GM19043 (cell line): Measurements from ENCODE around the gene ZNF607.
"Not testable (repeated sequence)": the region's sequence is repeated elsewhere in the genome, so short reads cannot be mapped to it uniquely, and the experiment has no call there.

Experiments
- ATAC-seq: cut with Tn5 transposase; IDR thresholded peaks from one replicate; pipeline ENCODE4 v1.9.1; 2021; ENCODE audit warnings: low read depth; ENCODE audit not compliant: unreplicated experiment

ZNF607 gene

GRCh38 chr19:37719111-37719926, at the start of gene ZNF607:
TSS of gene ZNF607 (minus strand) at chr19:37719761. CDS start at chr19:37711618, 8,143 bp downstream.
- peak; percentile 83 for ATAC-seq

- ATAC-seq: no peak
Observed at GRCh38 chr19:37763488-37763887, 43.9 kb upstream of the ZNF607 start.

GRCh38 chr19:37757683-37758082, 38.1 kb upstream of the ZNF607 start:
- ATAC-seq: not testable (repeated sequence)

- ATAC-seq: no peak
Observed at GRCh38 chr19:37738371-37738770, 18.8 kb upstream of the ZNF607 start.

- ATAC-seq: no peak
Observed at GRCh38 chr19:37725181-37725580, 5.6 kb upstream of the ZNF607 start.

GRCh38 chr19:37719927-37720265, 335 bp upstream of the ZNF607 start:
- no peak for ATAC-seq

- ATAC-seq: no peak
Observed at GRCh38 chr19:37718304-37718703, 1.3 kb downstream of the ZNF607 start.

GRCh38 chr19:37716140-37716539, 3.4 kb downstream of the ZNF607 start:
- no peak for ATAC-seq

- no peak for ATAC-seq
Observed at GRCh38 chr19:37706052-37706605, 13.4 kb downstream of the ZNF607 start.

GRCh38 chr19:37699057-37699456, 20.5 kb downstream of the ZNF607 start:
- ATAC-seq: no peak

- ATAC-seq: no peak
Observed at GRCh38 chr19:37698216-37698615, 21.3 kb downstream of the ZNF607 start.

GRCh38 chr19:37695144-37695899, 24.2 kb downstream of the ZNF607 start:
- ATAC-seq: no peak

- no peak for ATAC-seq
Observed at GRCh38 chr19:37692956-37693620, 26.5 kb downstream of the ZNF607 start.

GRCh38 chr19:37691881-37692504, 27.6 kb downstream of the ZNF607 start:
- no peak for ATAC-seq

- no peak for ATAC-seq
Observed at GRCh38 chr19:37683520-37683919, 36.0 kb downstream of the ZNF607 start.

GRCh38 chr19:37669450-37669914, 50.1 kb downstream of the ZNF607 start:
- ATAC-seq: no peak

- not testable (repeated sequence) for ATAC-seq
Observed at GRCh38 chr19:37657157-37657556, 62.4 kb downstream of the ZNF607 start.

- peak; percentile 59 for ATAC-seq
Observed at GRCh38 chr19:37655689-37656371, 63.7 kb downstream of the ZNF607 start.

- ATAC-seq: peak; percentile 54
Observed at GRCh38 chr19:37655301-37655688, 64.3 kb downstream of the ZNF607 start, which contains the start of gene ZFP30. TSS of gene ZFP30 (minus strand) at chr19:37655465. CDS start at chr19:37647822, 7,643 bp downstream.
